Measurements from ENCODE around the gene ARHGEF28. TPM values are rescaled to one million over a fixed set of nuclear protein-coding genes. Genes with fewer than 3 reads are reported as not detected.
A peak's percentile ranks its signal among the peaks of the same experiment; 100 is the strongest.

The ARHGEF28 gene
- total and polyA plus RNA-seq, 2 of the 4 experiments (the other 2 are of a cell fraction) = 3.6 to 16.0 TPM

- Histone ChIP-seq H2AK9ac (replicated peaks; ENCODE audit: low read depth, low read length, poor library complexity) (no peak overlapping the region), H3K4me2 (ENCODE audit: low read depth, low read length) (no peak overlapping the region), H3K27me3 (ENCODE audit: control insufficient read depth, insufficient read depth, low read length) (no peaks in the 10 kb centered on the region), H4K5ac (ENCODE audit: low read depth, low read length) (peak overlapping the region; percentile 13; the same call in 1 of the 2 replicates), H3K23ac (ENCODE audit: low read depth, low read length) (no peak overlapping the region), H4K20me1 (ENCODE audit: insufficient read depth, low read length) (no peaks in the 10 kb centered on the region), H3K27ac (ENCODE audit: insufficient read depth, low read length) (no peak overlapping the region), H3K36me3 (ENCODE audit: control insufficient read depth, insufficient read depth, low read length) (no peaks in the 10 kb centered on the region), H3K56ac (ENCODE audit: extremely low read depth, insufficient read depth, low read length) (no peak overlapping the region), H2AK5ac (ENCODE audit: low read depth, low read length) (peak overlapping the region; percentile 31; the same call in 1 of the 2 replicates), H2BK120ac (ENCODE audit: low read depth, low read length) (peak overlapping the region; percentile 40; the same call in 1 of the 2 replicates), H2BK20ac (ENCODE audit: low read depth, low read length) (no peak overlapping the region), H3K14ac (replicated peaks; ENCODE audit: low read depth, low read length) (no peak overlapping the region), H2AFZ (replicated peaks; ENCODE audit: low read length, poor library complexity) (no peak overlapping the region), H3K4ac (ENCODE audit: low read depth, low read length) (no peak overlapping the region), H3K9me1 (ENCODE audit: insufficient read depth, low read length) (peaks cover 19% of the 10 kb centered on the region), H3K4me1 (ENCODE audit: control insufficient read depth, insufficient read depth, low read length) (peaks cover 15% of the 10 kb centered on the region), H3K4me3 (ENCODE audit: insufficient read depth, low read depth, low read length) (no peak overlapping the region), H3K9me3 (ENCODE audit: control insufficient read depth, insufficient read depth, low read length) (no peaks in the 10 kb centered on the region), H4K91ac (ENCODE audit: insufficient read depth, low read depth, low read length) (no peak overlapping the region), H2BK5ac (ENCODE audit: low read depth, low read length, poor library complexity, severe bottlenecking) (no peak overlapping the region), H3K18ac (ENCODE audit: low read depth, low read length) (no peak overlapping the region), H3K9ac (ENCODE audit: low read depth, low read length) (no peak overlapping the region), H4K8ac (ENCODE audit: low read depth in 2 of 2, low read length in 2 of 2) (no peak overlapping the region; a peak in 1 of 4 replicates), H3K79me1 (ENCODE audit: low read depth in 1 of 2, low read length in 2 of 2) (peaks cover 2 to 27% of the 10 kb centered on the region in 2 experiments; a peak in 3 of 4 replicates), H2BK15ac (ENCODE audit: low read depth, low read length) (0 out of 3 replicates have a peak overlapping the region, but pooled peaks have one; percentile 32)
- no peak for DNase-seq
- dilution Hi-C loops (cut with HindIII; ENCODE audit: low sequenced_read_pairs, unreplicated experiment) = loop anchor here (25.0 kb wide), 1 partner anchor 212 kb away; no protein-coding TSS in a partner anchor
- TF ChIP-seq CHD1 (IDR thresholded peaks at IDR 0.05; ENCODE audit: low read depth, low read length) (no peak), POLR2A (IDR thresholded peaks at IDR 0.05; ENCODE audit: low read depth, low read length) (no peak), MXI1 (IDR thresholded peaks at IDR 0.05; ENCODE audit: borderline replicate concordance, low read depth, low read length) (no peak), RFX5 (IDR thresholded peaks at IDR 0.05; ENCODE audit: low read depth, low read length) (no peak), RCOR1 (IDR thresholded peaks at IDR 0.05; ENCODE audit: insufficient replicate concordance, low read length) (no peak), USF2 (IDR thresholded peaks at IDR 0.05; ENCODE audit: low read depth, low read length) (no peak), BHLHE40 (IDR thresholded peaks at IDR 0.05; ENCODE audit: low read depth, low read length) (no peak), FOS (IDR thresholded peaks at IDR 0.05; ENCODE audit: low read depth, low read length) (no peak), CTCF (conservative IDR thresholded peaks at IDR 0.05; ENCODE audit: low read depth, low read length) (no peak), CEBPB (IDR thresholded peaks at IDR 0.05; ENCODE audit: low read depth, low read length) (no peak), SMC3 (IDR thresholded peaks at IDR 0.05; ENCODE audit: low read depth, low read length) (no peak)
- POLR2A ChIA-PET (ENCODE audit: unreplicated experiment) = no interaction called here
- no TSS peak for BruUV-seq (replicated peaks)
- WGBS, 2 experiments (ENCODE audit: extremely low coverage in 2 of 2, insufficient read length in 1 of 2) = no CpG with 5 or more reads among the region's 3 CpGs
- in situ Hi-C loops (cut with MboI; ENCODE audit: low sequenced_read_pairs) = loop anchor here (10.0 kb wide), 1 partner anchor 845 kb away; the partner anchor contains the start of gene ENC1
- intact Hi-C loops (cut with micrococcal nuclease) = no loop called here
- CTCF ChIA-PET = no interaction called here
- ATAC-seq (ENCODE audit: low read depth) = no peak
These were observed 173.5 kb downstream of the ARHGEF28 start for GRCh38 chr5:73799401-73799972.
